GM21786 (cell line): ENCODE data around the gene MYCBP2.
A peak's percentile ranks its signal among the peaks of the same experiment; 100 is the strongest.
"Not testable (repeated sequence)": the region's sequence is repeated elsewhere in the genome, so short reads cannot be mapped to it uniquely, and the experiment has no call there.

Source experiments
- ATAC-seq: cut with Tn5 transposase; IDR thresholded peaks from one replicate; pipeline ENCODE4 v1.9.1; 2021; ENCODE audit not compliant: unreplicated experiment

The MYCBP2 gene

DNA sequence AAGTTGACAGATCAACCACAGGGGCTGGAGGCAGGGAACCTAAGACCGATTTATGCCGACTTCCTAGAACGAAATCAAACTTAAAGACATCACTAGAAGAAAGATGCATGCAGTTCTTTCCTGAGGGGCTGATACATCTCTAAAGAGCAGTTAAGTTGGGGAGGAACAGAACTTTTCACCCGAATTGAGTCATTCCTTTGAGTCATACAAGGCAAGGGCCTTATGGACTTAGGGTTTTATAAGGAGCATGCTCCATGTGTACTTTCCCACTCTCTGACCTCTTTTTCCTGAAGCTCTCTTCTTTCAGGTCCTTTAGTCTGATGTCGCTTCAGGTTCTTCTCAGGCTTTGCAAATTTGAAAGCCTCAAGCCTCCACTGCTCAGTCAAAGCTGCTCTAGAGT lies 292.0 kb downstream of the MYCBP2 start:
- ATAC-seq, result no peak

- no peak for ATAC-seq
Observed at GRCh38 chr13:77033717-77034302, 293.1 kb downstream of the MYCBP2 start.

DNA sequence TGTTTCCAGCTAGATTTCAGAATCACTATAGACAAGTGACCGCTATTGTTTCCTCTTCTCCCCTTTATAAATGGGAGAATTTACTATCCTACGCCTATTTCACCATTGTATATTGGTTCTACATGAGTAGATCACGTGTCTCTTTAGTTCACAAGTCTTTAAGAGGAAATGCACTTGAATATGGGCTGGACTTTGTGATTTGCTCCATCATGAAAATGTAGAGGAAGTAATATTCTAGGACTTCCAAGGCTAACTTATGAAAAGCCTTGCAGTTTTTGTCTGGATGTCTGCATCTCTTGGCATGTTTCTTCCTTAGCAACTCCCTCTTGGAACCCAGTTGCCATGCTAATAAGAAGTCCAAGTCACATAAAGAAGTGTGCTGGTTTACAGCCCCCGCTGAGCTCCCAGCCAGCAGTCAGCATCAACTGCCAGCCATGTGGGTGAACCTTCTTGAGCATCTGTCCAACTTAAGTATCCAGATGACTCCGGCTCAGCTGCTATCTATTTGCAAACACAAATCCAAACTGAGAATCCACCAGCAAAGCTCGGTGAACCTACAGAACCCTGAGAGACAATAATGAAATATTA lies 295.1 kb downstream of the MYCBP2 start:
- ATAC-seq, result no peak

GRCh38 chr13:77029436-77029835 lies 297.5 kb downstream of the MYCBP2 start:
- ATAC-seq, result no peak

- ATAC-seq, result no peak
Observed at GRCh38 chr13:77028202-77028601, 298.7 kb downstream of the MYCBP2 start.

GRCh38 chr13:77026861-77027621 lies 299.9 kb downstream of the MYCBP2 start, which contains the start of gene FBXL3:
TSS of gene FBXL3 (minus strand) at chr13:77027159. CDS start at chr13:77021860, 5,299 bp downstream.
- peak; percentile 51 for ATAC-seq

DNA sequence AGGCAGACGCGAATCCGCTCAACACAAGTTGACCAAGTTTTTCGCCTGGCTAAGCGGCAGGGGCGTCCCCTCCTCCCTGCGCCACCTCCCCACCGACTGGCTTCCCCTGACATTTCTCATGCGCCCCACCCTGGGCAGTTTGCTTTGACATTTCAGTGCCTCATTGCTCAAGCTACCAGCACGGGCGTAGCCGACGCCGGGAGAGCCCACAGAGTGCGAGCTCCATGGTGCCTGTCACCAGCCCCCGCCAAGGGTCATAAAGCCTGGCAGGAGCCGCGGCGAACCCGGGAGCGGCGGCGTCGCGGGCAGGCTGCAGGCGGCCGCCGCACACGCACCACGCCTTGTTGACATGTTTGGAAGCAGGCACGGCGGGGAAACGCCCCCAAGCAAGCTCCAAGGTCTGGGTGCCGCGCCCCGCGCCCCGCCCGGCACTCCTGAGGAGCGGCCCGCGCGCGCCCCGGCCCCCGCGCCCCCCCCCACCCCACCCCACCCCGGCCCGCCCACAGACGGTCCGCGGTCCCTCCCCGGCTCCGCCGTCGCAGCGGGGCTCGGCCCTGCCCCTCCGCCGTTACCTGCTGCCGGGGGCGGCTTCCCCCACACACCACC lies 300.5 kb downstream of the MYCBP2 start:
- peak; percentile 61 for ATAC-seq

GRCh38 chr13:77022341-77022740 lies 304.6 kb downstream of the MYCBP2 start:
- no peak for ATAC-seq

GRCh38 chr13:77019756-77020155 lies 307.1 kb downstream of the MYCBP2 start:
- no peak for ATAC-seq

DNA sequence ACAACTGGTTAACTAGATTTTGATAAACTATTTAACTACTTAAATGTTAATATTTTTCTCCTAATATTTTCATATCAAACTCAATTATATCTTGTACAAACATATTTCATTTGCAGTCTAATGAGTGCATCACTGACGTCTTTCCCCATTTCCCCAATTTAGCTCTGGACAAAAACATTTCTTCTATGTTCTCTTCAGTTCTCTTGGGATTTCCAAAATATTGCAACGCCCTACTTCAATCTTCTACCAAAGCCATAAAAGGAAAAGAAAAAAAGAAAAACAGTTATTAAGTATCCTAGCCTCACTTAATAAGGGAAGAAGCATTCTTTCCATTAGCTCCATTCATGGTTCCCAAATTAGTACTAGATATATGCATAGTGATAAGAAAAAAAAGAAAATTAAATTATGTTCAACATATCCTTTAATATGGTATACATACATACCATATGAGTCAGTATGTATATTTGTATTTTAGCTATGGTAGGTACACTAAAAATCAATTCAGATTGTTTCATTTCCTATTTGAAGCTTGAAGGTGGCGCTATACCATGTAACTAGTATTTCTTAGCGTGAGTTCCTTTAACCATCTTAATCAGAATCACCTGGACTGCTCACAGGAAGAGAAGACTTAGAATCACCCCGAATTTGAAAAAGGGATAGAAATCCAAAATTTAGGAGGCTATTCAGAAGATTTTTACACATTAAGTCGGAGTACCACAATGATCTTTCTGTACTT lies 309.8 kb downstream of the MYCBP2 start:
- no peak for ATAC-seq

DNA sequence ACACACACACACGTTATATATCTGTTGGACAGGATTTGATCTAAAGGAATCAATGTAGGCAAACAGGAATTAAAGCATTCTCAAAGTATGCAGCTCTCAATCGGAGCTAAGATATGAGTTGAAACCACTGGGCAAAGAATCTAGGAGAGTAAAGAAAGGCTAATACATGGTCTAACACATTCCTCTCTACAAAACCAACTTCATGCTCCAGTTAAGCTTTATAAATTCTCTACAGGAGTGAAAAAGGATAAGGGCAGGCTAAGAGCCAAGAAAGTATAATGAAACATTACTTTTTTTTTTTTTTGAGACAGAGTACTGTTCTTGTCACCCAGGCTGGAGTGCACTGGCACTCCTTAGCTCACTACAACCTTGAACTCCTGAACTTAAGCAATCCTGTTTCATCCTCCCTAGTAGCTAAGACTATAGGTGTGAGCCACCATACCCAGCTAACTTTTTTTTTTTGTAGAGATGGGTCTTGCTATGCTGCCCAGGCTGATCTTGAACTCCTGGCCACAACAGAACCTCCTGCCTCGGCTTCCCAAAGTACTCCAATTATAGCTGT lies 310.6 kb downstream of the MYCBP2 start:
- ATAC-seq, result no peak

DNA sequence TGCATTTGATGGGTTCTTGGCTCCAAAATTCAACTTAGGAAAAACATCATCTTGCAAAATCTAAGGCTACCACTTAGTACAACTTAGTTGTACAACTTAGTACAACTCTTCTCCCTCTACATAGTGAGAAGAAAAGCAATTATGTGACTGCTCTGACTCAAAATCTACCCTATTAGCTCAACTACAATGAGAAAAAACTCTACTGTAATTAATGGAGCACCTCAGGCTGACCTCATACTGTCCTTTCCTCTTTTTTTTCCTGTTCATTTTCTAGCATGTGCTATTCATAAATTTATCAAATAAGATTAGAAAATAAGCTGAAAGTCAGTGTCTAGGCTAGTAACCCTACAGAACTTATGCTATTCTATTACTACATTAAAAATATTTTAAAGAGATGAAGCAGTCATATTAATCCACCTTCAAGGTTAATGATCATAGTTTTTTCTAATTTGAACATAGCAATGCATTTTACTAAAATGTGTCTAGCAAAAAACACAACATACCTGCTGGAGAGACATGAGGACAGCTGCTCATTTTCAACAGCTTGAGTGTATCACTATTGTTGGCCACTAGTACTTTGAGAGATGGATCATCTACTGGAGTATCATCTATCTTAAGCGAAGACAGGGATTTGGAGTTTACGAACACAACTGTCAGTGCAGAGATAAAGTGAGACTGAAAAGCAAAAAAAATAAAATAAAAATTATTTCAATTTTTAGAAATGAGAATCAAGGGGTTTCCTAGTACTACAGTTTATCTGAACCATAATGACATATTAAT lies 311.8 kb downstream of the MYCBP2 start:
- ATAC-seq, result no peak

- no peak for ATAC-seq
Observed at GRCh38 chr13:77013853-77014542, 312.9 kb downstream of the MYCBP2 start.

GRCh38 chr13:77009719-77010118 lies 317.2 kb downstream of the MYCBP2 start:
- not testable (repeated sequence) for ATAC-seq

DNA sequence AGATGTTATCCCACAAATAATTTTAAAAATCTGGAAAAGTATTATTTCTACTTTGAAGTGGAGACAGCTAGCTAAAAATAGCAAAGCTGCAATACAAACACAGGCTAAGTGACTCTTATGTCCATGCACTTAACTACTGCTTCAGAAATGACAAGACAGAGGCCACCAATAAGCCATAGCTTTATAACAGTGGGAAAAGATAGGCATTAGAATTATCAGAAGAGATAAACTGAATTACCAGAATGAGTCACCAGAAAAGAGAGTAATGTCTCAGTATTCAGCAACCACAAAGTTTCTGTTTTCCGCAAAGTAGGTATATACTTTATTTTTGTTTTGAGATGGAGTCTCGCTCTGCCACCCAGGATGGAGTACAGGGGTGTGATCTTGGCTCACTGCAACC lies 317.9 kb downstream of the MYCBP2 start:
- no peak for ATAC-seq

DNA sequence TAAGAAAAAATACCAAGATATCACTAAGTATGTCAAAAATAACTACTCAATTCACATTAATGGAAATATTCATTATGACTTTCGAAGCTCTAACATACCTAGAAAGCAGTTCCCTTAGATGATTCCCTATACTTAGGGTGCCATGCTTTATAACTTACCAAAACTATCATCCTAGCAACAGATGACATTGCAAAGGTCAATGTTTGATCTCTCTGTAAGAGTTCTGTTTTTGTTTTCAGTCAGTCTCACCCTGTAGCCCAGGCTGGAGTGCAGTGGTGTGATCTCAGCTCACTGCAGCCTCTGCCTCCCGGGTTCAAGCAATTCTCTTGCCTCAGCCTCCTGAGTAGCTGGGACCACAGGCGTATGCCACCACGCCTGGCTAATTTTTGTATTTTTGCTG lies 318.6 kb downstream of the MYCBP2 start:
- ATAC-seq, result not testable (repeated sequence)

DNA sequence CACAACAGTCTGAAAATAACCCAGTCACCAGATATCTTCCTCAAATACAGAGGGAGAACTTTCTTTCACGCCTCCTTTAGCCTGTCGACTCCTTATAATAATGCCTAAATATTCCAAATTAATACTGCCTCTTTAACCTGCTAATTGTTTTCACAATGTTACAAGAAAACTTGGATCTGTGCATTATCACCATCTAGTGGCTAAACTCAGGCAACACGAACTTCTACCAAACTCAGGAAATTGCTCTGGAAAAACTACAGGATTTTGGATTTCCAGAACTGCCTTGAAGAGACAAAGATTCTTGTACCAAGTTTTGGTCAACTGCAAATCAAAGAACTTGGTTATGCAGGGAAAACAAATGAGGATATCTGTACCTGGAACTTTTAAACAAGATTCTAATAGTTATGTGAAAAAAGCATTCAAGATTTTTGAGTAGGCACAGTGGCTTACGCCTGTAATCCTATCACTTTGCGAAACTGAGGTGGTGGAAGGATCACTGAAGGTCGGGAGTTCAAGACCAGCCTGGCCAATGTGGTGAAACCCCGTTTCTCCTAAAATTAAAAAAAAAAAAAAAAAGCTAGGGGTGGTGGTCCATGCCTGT lies 324.2 kb downstream of the MYCBP2 start:
- peak; percentile 52 for ATAC-seq

GRCh38 chr13:77001963-77002587 lies 324.8 kb downstream of the MYCBP2 start:
- ATAC-seq, result no peak

GRCh38 chr13:77001540-77001939 lies 325.4 kb downstream of the MYCBP2 start:
- ATAC-seq, result no peak
